Brain microvascular endothelial cell (primary cell): ENCODE data around the gene ZNF532.

Experiments used
- DNase-seq: peaks from one replicate; pipeline ENCODE4 v3.0.0-alpha.2; 2020
- H3K27ac ChIP-seq: fragments of 250-450 bp; sonication (Bioruptor Pico); 2 replicates; pipeline ENCODE4 v1.5.1; 2020; ENCODE audit warnings: mild to moderate bottlenecking, moderate library complexity
- H3K27me3 ChIP-seq: fragments of 250-450 bp; sonication (Bioruptor Pico); replicated peaks from 2 replicates; pipeline ENCODE4 v1.5.1; 2020; ENCODE audit warnings: mild to moderate bottlenecking
- H3K36me3 ChIP-seq: fragments of 250-450 bp; sonication (Bioruptor Pico); replicated peaks from 2 replicates; pipeline ENCODE4 v1.5.1; 2020; ENCODE audit warnings: mild to moderate bottlenecking
- H3K4me3 ChIP-seq: 2 replicates; pipeline ENCODE4 v1.5.1; 2011; ENCODE audit warnings: low read depth, mild to moderate bottlenecking, control low read depth, low read length, moderate library complexity
- CTCF ChIP-seq: IDR thresholded peaks from 2 replicates; pipeline ENCODE4 v1.5.1; 2011; ENCODE audit warnings: low read depth, mild to moderate bottlenecking, moderate library complexity, low read length, control low read depth, inconsistent platforms; ENCODE audit errors: missing control alignments
- in situ Hi-C: cut with HindIII; loops from 2 replicates; pipeline ENCODE4 v1.10.0; 2017; ENCODE audit warnings: low sequenced_read_pairs, low pct_ligation_motif_present

ZNF532 gene

GRCh38 chr18:58838165-58838860, 26.4 kb upstream of the ZNF532 start:
- TF ChIP-seq CTCF: no peak
- Histone ChIP-seq H3K36me3 (no peaks in the 10 kb centered on the region), H3K27ac (no peak overlapping the region), H3K27me3 (no peaks in the 10 kb centered on the region), H3K4me3 (no peak overlapping the region)
- in situ Hi-C loops: no loop called here
- DNase-seq: no peak

- no peak overlapping the region for H3K4me3 ChIP-seq
- in situ Hi-C loops: no loop called here
- no peak overlapping the region for H3K27ac ChIP-seq
- DNase-seq: no peak
- H3K36me3 ChIP-seq: no peaks in the 10 kb centered on the region
- no peaks in the 10 kb centered on the region for H3K27me3 ChIP-seq
- TF ChIP-seq CTCF: no peak
Observed at GRCh38 chr18:58838946-58839345, 25.7 kb upstream of the ZNF532 start.

DNA sequence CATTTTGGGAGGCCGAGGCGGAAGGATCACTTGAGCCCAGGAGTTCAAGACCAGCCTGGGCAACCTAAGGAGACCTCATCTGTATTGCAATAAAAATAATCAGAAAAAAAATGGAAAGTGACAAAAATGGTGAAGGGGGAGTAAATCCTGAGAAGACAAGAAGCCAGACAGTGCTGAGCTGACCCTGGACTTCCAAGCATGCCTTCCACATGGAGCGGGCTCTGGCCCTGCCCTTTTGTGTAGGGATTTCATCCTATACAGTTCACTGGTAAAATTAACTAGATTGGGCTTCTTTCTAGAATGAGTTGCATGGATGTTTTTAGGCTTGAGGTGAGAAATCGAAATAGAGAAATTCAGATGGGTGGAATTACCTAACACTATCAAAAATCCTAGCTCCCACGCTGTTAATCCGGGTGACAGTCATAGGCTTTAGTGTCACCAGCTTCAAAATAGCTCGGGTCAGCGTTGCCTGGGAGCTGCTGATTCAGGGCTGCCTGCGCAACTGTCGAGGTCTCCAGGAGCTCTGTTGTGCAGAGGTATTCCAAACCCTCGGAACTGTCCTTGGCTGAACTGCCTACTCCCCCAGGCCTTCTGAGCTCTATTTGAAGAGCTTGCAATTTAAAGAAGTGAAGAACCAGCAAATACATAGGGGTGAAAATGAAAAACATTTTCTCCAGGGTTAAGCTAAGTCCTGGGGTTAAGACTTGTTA, 21.5 kb upstream of the ZNF532 start:
- TF ChIP-seq CTCF: no peak
- in situ Hi-C loops: no loop called here
- Histone ChIP-seq H3K36me3 (no peaks in the 10 kb centered on the region), H3K4me3 (no peak overlapping the region), H3K27me3 (no peaks in the 10 kb centered on the region), H3K27ac (no peak overlapping the region)
- no peak for DNase-seq

DNA sequence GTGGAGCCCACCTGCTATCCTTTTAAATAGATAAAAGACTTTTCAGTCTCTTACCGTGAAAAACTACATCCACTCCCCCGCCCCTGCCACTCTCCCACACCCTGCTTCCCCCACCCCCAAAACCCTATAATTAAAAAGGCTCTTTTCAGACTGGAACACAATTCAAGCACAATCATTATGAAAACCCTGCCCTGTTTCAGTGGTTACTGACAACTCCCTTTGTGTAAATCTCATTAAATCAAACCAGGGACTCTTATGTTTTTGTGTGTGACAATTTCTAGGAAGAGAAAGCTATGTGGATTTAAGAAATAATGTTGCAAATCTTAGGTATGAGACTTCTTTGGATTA, 21.0 kb upstream of the ZNF532 start:
- Histone ChIP-seq H3K27ac (no peak overlapping the region), H3K36me3 (no peaks in the 10 kb centered on the region), H3K27me3 (no peaks in the 10 kb centered on the region), H3K4me3 (no peak overlapping the region)
- TF ChIP-seq CTCF: no peak
- no peak for DNase-seq
- in situ Hi-C loops: no loop called here

- no peak overlapping the region for H3K4me3 ChIP-seq
- in situ Hi-C loops: no loop called here
- no peak overlapping the region for H3K27ac ChIP-seq
- H3K36me3 ChIP-seq: no peaks in the 10 kb centered on the region
- no peak for TF ChIP-seq CTCF
- H3K27me3 ChIP-seq: no peaks in the 10 kb centered on the region
- no peak for DNase-seq
Observed at GRCh38 chr18:58844871-58845270, 19.8 kb upstream of the ZNF532 start.
